PFSK-1 (cell line): Measurements from ENCODE around the gene MOV10L1.

Experiments
- POLR2AphosphoS5 ChIP-seq: IDR thresholded peaks from 2 replicates; pipeline ENCODE4 v1.6.1; 2012; ENCODE audit warnings: low read depth, mild to moderate bottlenecking, control low read depth, low read length, moderate library complexity
- SIN3A ChIP-seq: IDR thresholded peaks from 2 replicates; pipeline ENCODE4 v1.6.1; 2012; ENCODE audit warnings: mild to moderate bottlenecking, low read length, moderate library complexity, borderline replicate concordance; ENCODE audit not compliant: insufficient read depth
- TAF1 ChIP-seq: IDR thresholded peaks from 2 replicates; pipeline ENCODE4 v1.6.1; 2012; ENCODE audit warnings: low read length, control low read depth, borderline replicate concordance; ENCODE audit not compliant: insufficient read depth
- TF ChIP-seq, protein P1 (sequence below), 2 experiments: IDR thresholded peaks; 2 replicates each; pipeline versions ENCODE4 v1.6.1 to v1.8.0; 2011 to 2012; ENCODE audit warnings: low read depth in 2 of 2, low read length in 2 of 2, control low read depth in 1 of 2, inconsistent platforms in 1 of 2, mild to moderate bottlenecking in 1 of 2, moderate library complexity in 1 of 2; ENCODE audit not compliant: insufficient read depth in 1 of 2

DNA sequence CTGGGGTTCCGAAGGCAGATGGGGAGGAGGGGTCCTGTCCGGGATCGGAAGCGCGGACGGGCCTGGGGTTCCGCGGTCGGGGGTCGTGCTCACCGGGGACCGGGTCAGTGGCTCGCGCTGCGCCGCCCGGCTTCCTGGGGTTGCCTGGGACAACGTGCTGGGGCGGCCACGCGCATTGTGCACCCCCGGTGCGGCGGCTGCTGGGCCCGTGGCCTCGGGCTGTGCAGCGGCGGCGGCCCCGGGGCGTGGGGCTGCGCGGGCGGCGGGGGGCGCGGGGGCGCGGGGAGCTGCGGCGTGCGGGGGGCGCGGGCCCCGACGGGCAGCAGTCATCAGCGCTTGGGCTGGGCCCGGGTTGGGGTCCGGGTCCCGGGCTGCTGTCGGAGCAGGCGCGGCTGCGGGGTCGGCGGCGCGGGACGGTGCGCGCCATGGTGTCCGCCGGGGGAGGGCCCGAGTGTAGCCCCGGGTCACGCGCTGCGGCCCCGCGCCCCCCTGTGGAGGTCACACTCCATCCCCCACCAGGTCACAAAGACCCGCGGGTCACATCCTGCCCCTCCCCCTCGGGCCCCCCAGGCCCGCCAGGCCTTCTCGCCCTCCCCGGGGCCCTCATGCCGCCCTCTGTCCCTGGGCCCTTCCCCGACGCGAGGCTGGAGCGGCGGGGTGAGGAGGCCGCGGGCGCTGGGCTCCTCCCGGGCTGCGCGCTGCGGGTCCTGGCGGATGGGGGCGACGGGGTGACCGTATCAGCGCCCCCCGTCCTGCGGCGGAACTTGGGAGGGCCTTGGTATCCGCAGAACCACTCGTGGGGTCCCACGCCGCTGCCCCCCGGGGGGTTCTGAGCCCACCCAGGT is 31.5 kb upstream of the MOV10L1 start, which contains the start of gene TTLL8:
- TF ChIP-seq, protein P1, sequence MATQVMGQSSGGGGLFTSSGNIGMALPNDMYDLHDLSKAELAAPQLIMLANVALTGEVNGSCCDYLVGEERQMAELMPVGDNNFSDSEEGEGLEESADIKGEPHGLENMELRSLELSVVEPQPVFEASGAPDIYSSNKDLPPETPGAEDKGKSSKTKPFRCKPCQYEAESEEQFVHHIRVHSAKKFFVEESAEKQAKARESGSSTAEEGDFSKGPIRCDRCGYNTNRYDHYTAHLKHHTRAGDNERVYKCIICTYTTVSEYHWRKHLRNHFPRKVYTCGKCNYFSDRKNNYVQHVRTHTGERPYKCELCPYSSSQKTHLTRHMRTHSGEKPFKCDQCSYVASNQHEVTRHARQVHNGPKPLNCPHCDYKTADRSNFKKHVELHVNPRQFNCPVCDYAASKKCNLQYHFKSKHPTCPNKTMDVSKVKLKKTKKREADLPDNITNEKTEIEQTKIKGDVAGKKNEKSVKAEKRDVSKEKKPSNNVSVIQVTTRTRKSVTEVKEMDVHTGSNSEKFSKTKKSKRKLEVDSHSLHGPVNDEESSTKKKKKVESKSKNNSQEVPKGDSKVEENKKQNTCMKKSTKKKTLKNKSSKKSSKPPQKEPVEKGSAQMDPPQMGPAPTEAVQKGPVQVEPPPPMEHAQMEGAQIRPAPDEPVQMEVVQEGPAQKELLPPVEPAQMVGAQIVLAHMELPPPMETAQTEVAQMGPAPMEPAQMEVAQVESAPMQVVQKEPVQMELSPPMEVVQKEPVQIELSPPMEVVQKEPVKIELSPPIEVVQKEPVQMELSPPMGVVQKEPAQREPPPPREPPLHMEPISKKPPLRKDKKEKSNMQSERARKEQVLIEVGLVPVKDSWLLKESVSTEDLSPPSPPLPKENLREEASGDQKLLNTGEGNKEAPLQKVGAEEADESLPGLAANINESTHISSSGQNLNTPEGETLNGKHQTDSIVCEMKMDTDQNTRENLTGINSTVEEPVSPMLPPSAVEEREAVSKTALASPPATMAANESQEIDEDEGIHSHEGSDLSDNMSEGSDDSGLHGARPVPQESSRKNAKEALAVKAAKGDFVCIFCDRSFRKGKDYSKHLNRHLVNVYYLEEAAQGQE (IDR thresholded peaks at IDR 0.05; ENCODE audit: insufficient read depth in 1 of 2, low read depth in 2 of 2, low read length in 2 of 2) = no peak
- TF ChIP-seq TAF1 (no peak), SIN3A (no peak), POLR2AphosphoS5 (no peak)
